Measurements from ENCODE around the gene CDC42EP5. TPM values are rescaled to one million over a fixed set of nuclear protein-coding genes. Genes with fewer than 3 reads are reported as not detected.

The CDC42EP5 gene
- total RNA-seq, 1 donor from 2014 or later = not detected

Other genes with a start within 250 kb of the CDC42EP5 start
- gene LILRA6, start 230.5 kb downstream of the CDC42EP5 start, total RNA-seq = 0.20 TPM in 1 of 2 replicates, not detected in the other
- gene LILRB5, start 216.0 kb downstream of the CDC42EP5 start, total RNA-seq = not detected in 2 replicates
- not detected in 2 replicates for gene LILRB2, start 192.2 kb downstream of the CDC42EP5 start, total RNA-seq
- not detected in 2 replicates for gene LILRA5, start 160.1 kb downstream of the CDC42EP5 start, total RNA-seq
- not detected in 2 replicates for gene LILRA4, start 134.1 kb downstream of the CDC42EP5 start, total RNA-seq
- 81.2 and 82.9 TPM in 2 replicates for gene LAIR1, start 108.4 kb downstream of the CDC42EP5 start, total RNA-seq
- gene TTYH1, start 57.8 kb downstream of the CDC42EP5 start, total RNA-seq = 0.80 and 1.1 TPM in 2 replicates
- gene LENG8, start 24.1 kb downstream of the CDC42EP5 start, total RNA-seq = 201 and 215 TPM in 2 replicates
- gene LENG9, start 9.5 kb downstream of the CDC42EP5 start, total RNA-seq = 4.9 and 5.0 TPM in 2 replicates
- gene LAIR2, start 29.5 kb upstream of the CDC42EP5 start, total RNA-seq = 10.4 and 13.7 TPM in 2 replicates
- not detected in 2 replicates for gene LILRA2, start 100.5 kb upstream of the CDC42EP5 start, total RNA-seq
- not detected in 2 replicates for gene LILRA1, start 120.3 kb upstream of the CDC42EP5 start, total RNA-seq
- 0.11 TPM in 1 of 2 replicates, not detected in the other for gene LILRB1, start 157.2 kb upstream of the CDC42EP5 start, total RNA-seq
- 0.23 and 0.30 TPM in 2 replicates for gene LILRB4, start 189.7 kb upstream of the CDC42EP5 start, total RNA-seq